ENCODE data around the gene MTOR.

Gene MTOR

DNA sequence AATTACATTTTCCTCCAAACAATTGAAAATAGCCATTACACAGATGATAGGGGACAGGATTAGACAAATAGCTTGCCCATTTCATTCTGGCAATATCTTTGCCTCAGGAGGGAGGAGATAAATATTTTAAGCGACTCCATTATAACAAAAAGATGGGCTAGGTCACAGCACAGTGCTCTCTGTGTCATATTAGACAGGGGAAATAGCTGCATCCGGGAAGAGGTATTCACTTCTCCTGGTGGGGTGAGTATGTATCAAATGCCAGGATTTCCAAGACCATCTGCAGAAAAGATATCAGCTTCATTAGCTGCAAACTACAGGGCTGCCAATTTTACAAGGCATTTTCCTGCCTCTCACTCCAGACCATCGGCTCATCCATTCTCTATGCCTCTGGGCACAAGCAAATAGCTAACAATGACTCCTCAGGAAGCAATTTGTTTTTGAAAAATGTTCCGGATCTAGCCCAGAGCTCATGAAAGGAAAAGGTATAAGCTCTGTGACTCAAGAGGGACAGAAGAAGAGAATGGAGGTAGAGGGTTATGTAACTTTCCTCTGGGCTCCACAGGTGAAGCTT lies 115.1 kb downstream of the MTOR start:
- TF ChIP-seq TAF1 (IDR thresholded peaks at IDR 0.05; ENCODE audit: borderline replicate concordance, insufficient read depth, low read length) (no peak), SIN3A (IDR thresholded peaks at IDR 0.05; ENCODE audit: borderline replicate concordance, insufficient read depth, low read length) (no peak)

DNA sequence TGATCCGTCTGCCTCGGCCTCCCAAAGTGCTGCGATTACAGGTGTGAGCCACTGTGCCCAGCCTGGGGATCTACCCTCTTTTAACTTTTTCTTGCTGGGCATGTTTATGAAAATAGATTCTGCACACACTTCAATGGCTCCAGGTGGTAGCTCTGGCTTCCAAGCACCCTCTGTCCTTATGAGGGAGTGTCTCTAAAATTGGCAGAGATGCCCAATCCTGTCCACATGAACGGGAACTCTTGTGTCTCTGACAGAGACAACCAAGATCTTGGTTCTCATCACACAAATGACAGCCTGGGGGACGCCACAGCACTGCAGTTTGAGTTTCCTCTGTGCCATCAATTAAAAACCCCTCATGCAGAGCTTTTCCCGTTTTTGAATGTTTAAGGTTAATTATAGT lies 116.6 kb downstream of the MTOR start:
- TF ChIP-seq SIN3A (IDR thresholded peaks at IDR 0.05; ENCODE audit: borderline replicate concordance, insufficient read depth, low read length) = no peak
- no peak for TF ChIP-seq TAF1 (IDR thresholded peaks at IDR 0.05; ENCODE audit: borderline replicate concordance, insufficient read depth, low read length)
- TF ChIP-seq POLR2AphosphoS5 (IDR thresholded peaks at IDR 0.05; ENCODE audit: low read depth, low read length) = no peak
- TF ChIP-seq FOXP2 (optimal IDR thresholded peaks at IDR 0.05; ENCODE audit: borderline replicate concordance, extremely low read depth, extremely low read length, insufficient read depth) = no peak
- no peak for TF ChIP-seq REST (IDR thresholded peaks at IDR 0.05; ENCODE audit: insufficient read depth in 1 of 2, low read depth in 2 of 2, low read length in 2 of 2)

- TF ChIP-seq SIN3A (IDR thresholded peaks at IDR 0.05; ENCODE audit: borderline replicate concordance, insufficient read depth, low read length) (no peak), TAF1 (IDR thresholded peaks at IDR 0.05; ENCODE audit: borderline replicate concordance, insufficient read depth, low read length) (no peak), FOXP2 (optimal IDR thresholded peaks at IDR 0.05; ENCODE audit: borderline replicate concordance, extremely low read depth, extremely low read length, insufficient read depth) (no peak), POLR2AphosphoS5 (IDR thresholded peaks at IDR 0.05; ENCODE audit: low read depth, low read length) (no peak), REST (IDR thresholded peaks at IDR 0.05; ENCODE audit: insufficient read depth in 1 of 2, low read depth in 2 of 2, low read length in 2 of 2) (no peak)
Measured at GRCh38 chr1:11144570-11145256, 117.6 kb downstream of the MTOR start.

- TF ChIP-seq FOXP2 (optimal IDR thresholded peaks at IDR 0.05; ENCODE audit: borderline replicate concordance, extremely low read depth, extremely low read length, insufficient read depth) (no peak), SIN3A (IDR thresholded peaks at IDR 0.05; ENCODE audit: borderline replicate concordance, insufficient read depth, low read length) (no peak), REST (IDR thresholded peaks at IDR 0.05; ENCODE audit: insufficient read depth in 1 of 2, low read depth in 2 of 2, low read length in 2 of 2) (no peak), TAF1 (IDR thresholded peaks at IDR 0.05; ENCODE audit: borderline replicate concordance, insufficient read depth, low read length) (no peak), POLR2AphosphoS5 (IDR thresholded peaks at IDR 0.05; ENCODE audit: low read depth, low read length) (no peak)
Measured at GRCh38 chr1:11143907-11144306, 118.4 kb downstream of the MTOR start.

GRCh38 chr1:11143401-11143800 lies 119.0 kb downstream of the MTOR start:
- no peak for TF ChIP-seq POLR2AphosphoS5 (IDR thresholded peaks at IDR 0.05; ENCODE audit: low read depth, low read length)
- no peak for TF ChIP-seq SIN3A (IDR thresholded peaks at IDR 0.05; ENCODE audit: borderline replicate concordance, insufficient read depth, low read length)
- no peak for TF ChIP-seq TAF1 (IDR thresholded peaks at IDR 0.05; ENCODE audit: borderline replicate concordance, insufficient read depth, low read length)
- TF ChIP-seq FOXP2 (optimal IDR thresholded peaks at IDR 0.05; ENCODE audit: borderline replicate concordance, extremely low read depth, extremely low read length, insufficient read depth) = no peak
- no peak for TF ChIP-seq REST (IDR thresholded peaks at IDR 0.05; ENCODE audit: insufficient read depth in 1 of 2, low read depth in 2 of 2, low read length in 2 of 2)

All from PFSK-1 (cell line).